PFSK-1 (cell line): ENCODE measurements around the gene FASTK.

Experiments
- FOXP2 ChIP-seq: optimal IDR thresholded peaks from 2 replicates; pipeline ENCODE3; 2011; ENCODE audit warnings: borderline replicate concordance, control low read depth, inconsistent platforms; ENCODE audit not compliant: insufficient read depth; ENCODE audit errors: extremely low read length, extremely low read depth
- POLR2AphosphoS5 ChIP-seq: IDR thresholded peaks from 2 replicates; pipeline ENCODE4 v1.6.1; 2012; ENCODE audit warnings: low read depth, mild to moderate bottlenecking, control low read depth, low read length, moderate library complexity
- REST ChIP-seq, 2 experiments: IDR thresholded peaks; 2 replicates each; pipeline versions ENCODE4 v1.6.1 to v1.8.0; 2011 to 2012; ENCODE audit warnings: low read depth in 2 of 2, low read length in 2 of 2, control low read depth in 1 of 2, inconsistent platforms in 1 of 2, mild to moderate bottlenecking in 1 of 2, moderate library complexity in 1 of 2; ENCODE audit not compliant: insufficient read depth in 1 of 2
- SIN3A ChIP-seq: IDR thresholded peaks from 2 replicates; pipeline ENCODE4 v1.6.1; 2012; ENCODE audit warnings: mild to moderate bottlenecking, low read length, moderate library complexity, borderline replicate concordance; ENCODE audit not compliant: insufficient read depth
- TAF1 ChIP-seq: IDR thresholded peaks from 2 replicates; pipeline ENCODE4 v1.6.1; 2012; ENCODE audit warnings: low read length, control low read depth, borderline replicate concordance; ENCODE audit not compliant: insufficient read depth

Gene FASTK

GRCh38 chr7:151082141-151083070, 1.8 kb upstream of the FASTK start:
- TF ChIP-seq FOXP2 (no peak), POLR2AphosphoS5 (0 out of 2 replicates have a peak, but pooled peaks have one; percentile 19)

GRCh38 chr7:151081170-151082101, 827 bp upstream of the FASTK start:
- TF ChIP-seq TAF1 (no peak), REST (IDR thresholded peaks at IDR 0.05; ENCODE audit: insufficient read depth in 1 of 2, low read depth in 2 of 2, low read length in 2 of 2) (no peak), SIN3A (no peak), POLR2AphosphoS5 (no peak), FOXP2 (no peak)

GRCh38 chr7:151080067-151080521, 515 bp downstream of the FASTK start:
- peak; percentile 41; the same call in 1 of the 2 replicates for TF ChIP-seq SIN3A
- TF ChIP-seq REST (IDR thresholded peaks at IDR 0.05; ENCODE audit: insufficient read depth in 1 of 2, low read depth in 2 of 2, low read length in 2 of 2), result no peak

GRCh38 chr7:151079199-151079910, 1.3 kb downstream of the FASTK start:
- TF ChIP-seq REST (IDR thresholded peaks at IDR 0.05; ENCODE audit: insufficient read depth in 1 of 2, low read depth in 2 of 2, low read length in 2 of 2), result no peak
- no peak for TF ChIP-seq FOXP2
- TF ChIP-seq TAF1, result no peak
- no peak; the same call in 1 of the 2 replicates for TF ChIP-seq POLR2AphosphoS5
- no peak for TF ChIP-seq SIN3A

- TF ChIP-seq TAF1 (no peak), REST (IDR thresholded peaks at IDR 0.05; ENCODE audit: insufficient read depth in 1 of 2, low read depth in 2 of 2, low read length in 2 of 2) (no peak), POLR2AphosphoS5 (no peak; the same call in none of the 2 replicates), FOXP2 (no peak), SIN3A (no peak)
Measured at GRCh38 chr7:151078233-151079040, 2.2 kb downstream of the FASTK start.
